Astrocyte (in vitro differentiated cells and primary cell): Measurements from ENCODE around the gene MRGPRE. TPM values are rescaled to one million over a fixed set of nuclear protein-coding genes. Genes with fewer than 3 reads are reported as not detected.

Source experiments
- DNase-seq: peaks from one replicate; pipeline ENCODE4 v3.0.0-alpha.2; 2010; ENCODE audit warnings: low read depth
- FAIRE-seq: peaks from 2 replicates; lab custom pipeline; 2011; peaks lifted over from hg19 to GRCh38; lab: Jason Lieb, UNC
- H2AFZ ChIP-seq: 2 replicates; pipeline ENCODE4 v1.6.0; 2012; ENCODE audit warnings: low read depth, low read length, inconsistent platforms
- H3K27ac ChIP-seq: 2 replicates; pipeline ENCODE4 v1.5.1; 2011; ENCODE audit warnings: low read depth, low read length, inconsistent platforms
- H3K27me3 ChIP-seq: 2 replicates; pipeline ENCODE4 v1.6.0; 2011; ENCODE audit warnings: low read length, inconsistent platforms; ENCODE audit not compliant: insufficient read depth
- H3K36me3 ChIP-seq: 2 replicates; pipeline ENCODE4 v1.5.1; 2011; ENCODE audit warnings: low read length, inconsistent platforms; ENCODE audit not compliant: insufficient read depth
- H3K4me1 ChIP-seq: 2 replicates; pipeline ENCODE4 v1.5.1; 2011; ENCODE audit warnings: low read length, inconsistent platforms; ENCODE audit not compliant: insufficient read depth
- H3K4me2 ChIP-seq: 2 replicates; pipeline ENCODE4 v1.6.0; 2012; ENCODE audit warnings: low read length, inconsistent platforms
- H3K4me3 ChIP-seq: 2 replicates; pipeline ENCODE4 v1.5.1; 2011; ENCODE audit warnings: low read depth, mild to moderate bottlenecking, low read length, inconsistent platforms; ENCODE audit not compliant: insufficient read depth
- H3K79me2 ChIP-seq: 2 replicates; pipeline ENCODE4 v1.6.0; 2012; ENCODE audit warnings: mild to moderate bottlenecking, low read length, inconsistent platforms; ENCODE audit not compliant: insufficient read depth
- H3K9ac ChIP-seq: 2 replicates; pipeline ENCODE4 v1.6.0; 2012; ENCODE audit warnings: mild to moderate bottlenecking, low read length, inconsistent platforms
- H3K9me3 ChIP-seq: 2 replicates; pipeline ENCODE4 v1.5.1; 2012; ENCODE audit warnings: low read depth, mild to moderate bottlenecking, low read length, inconsistent platforms; ENCODE audit not compliant: insufficient read depth
- H4K20me1 ChIP-seq: 2 replicates; pipeline ENCODE4 v1.6.0; 2012; ENCODE audit warnings: low read length, inconsistent platforms; ENCODE audit not compliant: insufficient read depth
- H3K27ac Mint-ChIP-seq: one replicate; pipeline ENCODE4 v1.8.0; 2021; ENCODE audit warnings: mild to moderate bottlenecking, mixed read lengths; ENCODE audit not compliant: unreplicated experiment
- H3K27me3 Mint-ChIP-seq: one replicate; pipeline ENCODE4 v1.8.0; 2021; ENCODE audit warnings: low read depth, mixed read lengths; ENCODE audit not compliant: unreplicated experiment
- H3K36me3 Mint-ChIP-seq: one replicate; pipeline ENCODE4 v1.8.0; 2021; ENCODE audit warnings: low read depth, mixed read lengths; ENCODE audit not compliant: unreplicated experiment
- H3K4me1 Mint-ChIP-seq: one replicate; pipeline ENCODE4 v1.8.0; 2021; ENCODE audit warnings: low read depth, mixed read lengths; ENCODE audit not compliant: unreplicated experiment
- H3K4me3 Mint-ChIP-seq: one replicate; pipeline ENCODE4 v1.8.0; 2021; ENCODE audit warnings: mild to moderate bottlenecking, moderate library complexity, mixed read lengths; ENCODE audit not compliant: unreplicated experiment
- H3K9me3 Mint-ChIP-seq: one replicate; pipeline ENCODE4 v1.8.0; 2021; ENCODE audit warnings: mild to moderate bottlenecking, mixed read lengths; ENCODE audit not compliant: unreplicated experiment
- CTCF ChIP-seq: IDR thresholded peaks from 2 replicates; pipeline ENCODE4 v1.5.1; 2011; ENCODE audit warnings: low read depth, mild to moderate bottlenecking, inconsistent platforms, low read length, moderate library complexity; ENCODE audit not compliant: insufficient read depth
- EZH2 ChIP-seq: IDR thresholded peaks from 2 replicates; pipeline ENCODE4 v1.6.1; 2012; ENCODE audit warnings: mild to moderate bottlenecking, low read length, inconsistent platforms; ENCODE audit not compliant: insufficient read depth
- total RNA-seq: library from RNA; stranded (reverse); gene quantifications from 2 replicates; pipeline ENCODE4 v1.2.1, GENCODE V29; 2021

The MRGPRE gene
- total RNA-seq, 1 donor from 2014 or later = not detected

- Histone ChIP-seq H3K9me3 (no peaks in the 10 kb centered on the region), H3K27me3 (peaks cover 26% of the 10 kb centered on the region), H3K4me2 (no peak overlapping the region), H3K9ac (no peak overlapping the region), H3K4me3 (no peak overlapping the region), H3K36me3 (no peaks in the 10 kb centered on the region), H3K27ac (no peak overlapping the region), H3K79me2 (no peaks in the 10 kb centered on the region), H4K20me1 (no peaks in the 10 kb centered on the region), H2AFZ (no peak overlapping the region), H3K4me1 (no peaks in the 10 kb centered on the region)
- Mint-ChIP-seq H3K4me3 (no peak overlapping the region), H3K9me3 (no peaks in the 10 kb centered on the region), H3K4me1 (no peaks in the 10 kb centered on the region), H3K36me3 (no peaks in the 10 kb centered on the region), H3K27me3 (peaks cover 57% of the 10 kb centered on the region), H3K27ac (no peak overlapping the region)
- FAIRE-seq = no peak
- no peak for DNase-seq
- TF ChIP-seq EZH2 (no peak), CTCF (no peak)
Observed at GRCh38 chr11:3201112-3201581, 31.1 kb downstream of the MRGPRE start.

GRCh38 chr11:3200388-3201111 is 31.7 kb downstream of the MRGPRE start:
- no peak for TF ChIP-seq EZH2
- no peak for TF ChIP-seq CTCF
- Mint-ChIP-seq H3K4me3 (no peak overlapping the region), H3K27ac (no peak overlapping the region), H3K27me3 (peaks cover 59% of the 10 kb centered on the region), H3K9me3 (no peaks in the 10 kb centered on the region), H3K36me3 (no peaks in the 10 kb centered on the region), H3K4me1 (peaks cover 2% of the 10 kb centered on the region)
- Histone ChIP-seq H3K27ac (no peak overlapping the region), H3K79me2 (no peaks in the 10 kb centered on the region), H3K4me3 (no peak overlapping the region), H3K4me2 (no peak overlapping the region), H3K36me3 (no peaks in the 10 kb centered on the region), H2AFZ (no peak overlapping the region), H3K9ac (no peak overlapping the region), H3K27me3 (peaks cover 26% of the 10 kb centered on the region), H3K9me3 (no peaks in the 10 kb centered on the region), H3K4me1 (no peaks in the 10 kb centered on the region), H4K20me1 (no peaks in the 10 kb centered on the region)
- no peak for DNase-seq
- FAIRE-seq = no peak
